Measurements from ENCODE around the gene TAS2R41.

DNA sequence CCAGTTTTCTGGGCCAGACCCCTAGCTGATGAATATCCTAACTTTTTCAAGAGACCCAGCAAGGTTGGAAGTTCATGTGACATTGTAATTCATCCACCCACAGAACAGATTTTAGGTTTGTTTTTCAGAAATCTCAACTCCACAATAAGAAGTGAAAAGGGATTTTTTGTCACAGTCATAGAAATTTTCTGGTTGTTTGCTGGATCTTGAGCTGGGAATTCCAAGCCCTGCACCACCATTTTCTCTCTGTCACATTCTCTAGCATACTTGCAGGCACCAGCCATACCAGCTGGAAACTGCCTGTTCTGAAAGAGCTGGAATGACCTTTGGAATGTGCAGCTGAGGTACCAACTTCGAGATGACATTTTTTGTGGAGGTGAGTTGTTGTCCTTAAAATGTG lies 25.9 kb upstream of the TAS2R41 start:
- no peak for TF ChIP-seq GATA2 (IDR thresholded peaks at IDR 0.05; ENCODE audit: low read depth, low read length)
- no peak for TF ChIP-seq GATA3 (IDR thresholded peaks at IDR 0.05; ENCODE audit: low read depth, low read length)
